Suppressor macrophage treated with lipopolysaccharide for 4 hours (primary cell): Measurements from ENCODE around the gene NOB1.
"Not testable (repeated sequence)": the region's sequence is repeated elsewhere in the genome, so short reads cannot be mapped to it uniquely, and the experiment has no call there.

ENCODE experiments used
- DNase-seq: peaks from one replicate; pipeline ENCODE4 v3.0.0-alpha.2; 2020

Gene NOB1

GRCh38 chr16:69757375-69757774 is 2.6 kb upstream of the NOB1 start:
- DNase-seq: not testable (repeated sequence)

- DNase-seq: no peak
These were observed 2.0 kb upstream of the NOB1 start for GRCh38 chr16:69756705-69757104.

- no peak for DNase-seq
These were observed 620 bp downstream of the NOB1 start for GRCh38 chr16:69754143-69754468.

- no peak for DNase-seq
These were observed 5.9 kb downstream of the NOB1 start for GRCh38 chr16:69748694-69749345.

GRCh38 chr16:69747115-69747514 is 7.6 kb downstream of the NOB1 start:
- no peak for DNase-seq

- no peak for DNase-seq
These were observed 8.8 kb downstream of the NOB1 start for GRCh38 chr16:69745959-69746358.

- no peak for DNase-seq
These were observed 9.5 kb downstream of the NOB1 start for GRCh38 chr16:69745232-69745612.

GRCh38 chr16:69744363-69745231 is 10.1 kb downstream of the NOB1 start:
- no peak for DNase-seq

- no peak for DNase-seq
These were observed 12.5 kb downstream of the NOB1 start for GRCh38 chr16:69741951-69742904.

GRCh38 chr16:69741519-69741918 is 13.2 kb downstream of the NOB1 start:
- no peak for DNase-seq

GRCh38 chr16:69732101-69732500 is 22.6 kb downstream of the NOB1 start:
- DNase-seq: no peak

- DNase-seq: not testable (repeated sequence)
These were observed 23.4 kb downstream of the NOB1 start for GRCh38 chr16:69731280-69731679.

GRCh38 chr16:69729030-69729429 is 25.7 kb downstream of the NOB1 start:
- not testable (repeated sequence) for DNase-seq

GRCh38 chr16:69727916-69728270 is 26.8 kb downstream of the NOB1 start:
- DNase-seq: no peak

GRCh38 chr16:69726313-69727060 is 28.2 kb downstream of the NOB1 start, which contains the start of gene NQO1:
Gene NQO1, minus strand, starts transcription at chr16:69726560. Its CDS starts 121 bp downstream, at chr16:69726439.
- DNase-seq: peak; percentile 90

GRCh38 chr16:69725480-69726312 is 29.0 kb downstream of the NOB1 start:
- DNase-seq: no peak

- peak; percentile 13 for DNase-seq
These were observed 29.7 kb downstream of the NOB1 start for GRCh38 chr16:69724981-69725479.

GRCh38 chr16:69724414-69724873 is 30.3 kb downstream of the NOB1 start:
- no peak for DNase-seq

- no peak for DNase-seq
These were observed 33.2 kb downstream of the NOB1 start for GRCh38 chr16:69721441-69721957.

- no peak for DNase-seq
These were observed 33.8 kb downstream of the NOB1 start for GRCh38 chr16:69720822-69721430.
